ENCODE data around the gene PPM1J. TPM values are rescaled to one million over a fixed set of nuclear protein-coding genes. Genes with fewer than 3 reads are reported as not detected.

PPM1J gene
- total and polyA plus RNA-seq, 10 donors = 0.51 to 1.9 (median 1.4) TPM

DNA sequence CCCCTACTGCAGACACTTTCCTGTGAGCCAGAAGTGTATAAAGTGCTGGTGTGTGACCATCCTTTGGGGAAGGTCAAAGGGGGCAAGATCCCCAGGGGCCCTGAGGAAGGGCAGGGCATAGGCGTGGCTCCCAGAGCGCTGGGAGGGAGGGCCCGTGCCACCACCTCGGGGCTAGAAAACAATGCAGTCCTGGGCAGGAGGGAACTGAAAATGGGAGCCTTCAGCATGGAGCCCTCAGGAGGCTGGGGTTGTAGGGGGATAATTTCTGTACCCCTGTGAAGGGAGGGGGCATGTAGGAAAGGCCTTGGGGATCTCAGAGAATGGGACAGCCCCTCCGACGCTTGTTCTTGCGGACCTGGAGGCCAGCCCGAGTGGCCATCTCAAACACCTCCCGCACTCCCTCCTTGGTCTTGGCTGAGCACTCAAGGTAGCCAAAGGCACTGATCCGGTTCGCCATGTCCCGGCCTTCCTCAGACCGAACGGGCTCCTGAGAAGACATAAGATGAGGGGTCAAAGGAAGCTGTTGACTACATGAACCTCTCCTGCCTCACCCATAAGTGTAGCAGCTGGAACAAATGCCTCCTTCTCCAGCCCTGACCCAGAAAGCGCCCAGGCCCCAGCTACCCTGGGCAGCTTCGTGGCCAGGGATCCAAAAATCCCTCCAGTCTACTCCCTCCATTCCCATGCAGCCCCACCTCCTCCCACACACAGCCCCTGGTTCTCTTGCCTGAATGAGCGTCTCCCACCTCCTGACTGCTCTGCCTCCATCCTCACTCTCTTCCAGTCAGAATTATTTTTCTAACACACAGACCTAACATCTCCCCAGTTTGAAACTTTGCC lies 13.7 kb downstream of the PPM1J start:
- TF ChIP-seq POLR2AphosphoS5 (IDR thresholded peaks at IDR 0.05) (peak in 1 of 3 donors; percentile 59), POLR2A (IDR thresholded peaks at IDR 0.05) (no peak)
- Histone ChIP-seq H3K9me3 (no peaks in the 10 kb centered on the region), H3K4me1 (peaks cover 62 to 88% (median 81%) of the 10 kb centered on the region in 6 donors), H3K36me3 (peaks cover 0 to 76% (median 22%) of the 10 kb centered on the region in 6 donors), H3K27ac (peak overlapping the region; percentile 76 to 97 (median 90)), H3K27me3 (replicated peaks in 1 of 7) (peaks cover 0 to under 1% (median 0%) of the 10 kb centered on the region in 7 donors), H3K4me3 (peak overlapping the region in 1 of 8 donors; percentile 6)
- peak; percentile 77 for DNase-seq
- WGBS, 5 donors = 59 to 75% (median 63%) methylated on average over 17 of the region's 17 CpGs
- intact Hi-C loops (cut with DNase I; ENCODE audit: low total_unique reads) = no loop called here

DNA sequence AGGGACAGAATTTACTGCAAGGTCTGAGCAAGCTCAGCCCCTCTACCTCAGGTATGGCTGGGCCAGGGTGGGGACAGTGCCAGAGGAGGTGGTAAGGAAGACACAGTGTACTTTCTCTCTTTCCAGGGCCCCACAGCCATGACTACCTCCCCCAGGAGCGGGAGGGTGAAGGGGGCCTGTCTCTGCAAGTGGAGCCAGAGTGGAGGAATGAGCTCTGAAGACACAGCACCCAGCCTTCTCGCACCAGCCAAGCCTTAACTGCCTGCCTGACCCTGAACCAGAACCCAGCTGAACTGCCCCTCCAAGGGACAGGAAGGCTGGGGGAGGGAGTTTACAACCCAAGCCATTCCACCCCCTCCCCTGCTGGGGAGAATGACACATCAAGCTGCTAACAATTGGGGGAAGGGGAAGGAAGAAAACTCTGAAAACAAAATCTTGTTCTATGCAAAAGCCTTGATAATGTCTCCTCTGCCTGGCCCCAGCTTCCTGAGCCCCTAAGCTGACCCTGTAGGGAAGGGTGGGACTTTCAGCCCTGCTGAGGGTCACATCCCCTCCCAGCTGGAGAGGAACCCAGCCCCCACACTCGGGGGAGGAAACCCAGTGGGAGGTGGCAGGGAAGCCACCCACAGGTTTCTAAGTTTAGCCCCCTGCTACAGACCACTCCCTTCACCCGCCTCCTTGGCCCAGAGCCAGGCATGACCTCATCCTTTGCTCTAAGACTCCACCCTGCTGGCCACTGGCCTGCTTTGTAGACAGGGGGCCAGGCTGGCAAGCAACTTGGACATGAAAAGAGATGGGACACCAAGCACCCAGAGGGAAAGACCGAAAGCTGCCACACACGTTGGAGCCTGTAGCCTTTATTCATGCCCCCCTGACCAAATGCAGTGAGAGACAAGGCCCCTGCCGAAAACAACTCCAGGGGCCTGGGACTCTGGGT lies 14.6 kb downstream of the PPM1J start:
- Histone ChIP-seq H3K4me1 (peaks cover 57 to 81% (median 74%) of the 10 kb centered on the region in 6 donors), H3K27ac (peak overlapping the region; percentile 31 to 97 (median 90)), H3K4me3 (peak overlapping the region in 1 of 8 donors; percentile 6), H3K27me3 (replicated peaks in 1 of 7) (no peaks in the 10 kb centered on the region), H3K9me3 (no peaks in the 10 kb centered on the region), H3K36me3 (peaks cover 0 to 85% (median 27%) of the 10 kb centered on the region in 6 donors)
- intact Hi-C loops (cut with DNase I; ENCODE audit: low total_unique reads) = no loop called here
- 21 to 30% (median 24%) methylated on average over 7 of the region's 7 CpGs for WGBS, 5 donors
- peak; percentile 94 for DNase-seq
- TF ChIP-seq POLR2AphosphoS5 (IDR thresholded peaks at IDR 0.05) (peak; percentile 76 to 88 (median 86)), POLR2A (IDR thresholded peaks at IDR 0.05) (peak in 1 of 3 donors; percentile 9)
- TF ChIP-seq, protein P1, sequence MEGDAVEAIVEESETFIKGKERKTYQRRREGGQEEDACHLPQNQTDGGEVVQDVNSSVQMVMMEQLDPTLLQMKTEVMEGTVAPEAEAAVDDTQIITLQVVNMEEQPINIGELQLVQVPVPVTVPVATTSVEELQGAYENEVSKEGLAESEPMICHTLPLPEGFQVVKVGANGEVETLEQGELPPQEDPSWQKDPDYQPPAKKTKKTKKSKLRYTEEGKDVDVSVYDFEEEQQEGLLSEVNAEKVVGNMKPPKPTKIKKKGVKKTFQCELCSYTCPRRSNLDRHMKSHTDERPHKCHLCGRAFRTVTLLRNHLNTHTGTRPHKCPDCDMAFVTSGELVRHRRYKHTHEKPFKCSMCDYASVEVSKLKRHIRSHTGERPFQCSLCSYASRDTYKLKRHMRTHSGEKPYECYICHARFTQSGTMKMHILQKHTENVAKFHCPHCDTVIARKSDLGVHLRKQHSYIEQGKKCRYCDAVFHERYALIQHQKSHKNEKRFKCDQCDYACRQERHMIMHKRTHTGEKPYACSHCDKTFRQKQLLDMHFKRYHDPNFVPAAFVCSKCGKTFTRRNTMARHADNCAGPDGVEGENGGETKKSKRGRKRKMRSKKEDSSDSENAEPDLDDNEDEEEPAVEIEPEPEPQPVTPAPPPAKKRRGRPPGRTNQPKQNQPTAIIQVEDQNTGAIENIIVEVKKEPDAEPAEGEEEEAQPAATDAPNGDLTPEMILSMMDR (IDR thresholded peaks at IDR 0.05 in 8 of 11, conservative IDR thresholded peaks at IDR 0.05 in 3 of 11) = peak in 6 of 11 experiments; percentile 19 to 52 (median 26)

DNA sequence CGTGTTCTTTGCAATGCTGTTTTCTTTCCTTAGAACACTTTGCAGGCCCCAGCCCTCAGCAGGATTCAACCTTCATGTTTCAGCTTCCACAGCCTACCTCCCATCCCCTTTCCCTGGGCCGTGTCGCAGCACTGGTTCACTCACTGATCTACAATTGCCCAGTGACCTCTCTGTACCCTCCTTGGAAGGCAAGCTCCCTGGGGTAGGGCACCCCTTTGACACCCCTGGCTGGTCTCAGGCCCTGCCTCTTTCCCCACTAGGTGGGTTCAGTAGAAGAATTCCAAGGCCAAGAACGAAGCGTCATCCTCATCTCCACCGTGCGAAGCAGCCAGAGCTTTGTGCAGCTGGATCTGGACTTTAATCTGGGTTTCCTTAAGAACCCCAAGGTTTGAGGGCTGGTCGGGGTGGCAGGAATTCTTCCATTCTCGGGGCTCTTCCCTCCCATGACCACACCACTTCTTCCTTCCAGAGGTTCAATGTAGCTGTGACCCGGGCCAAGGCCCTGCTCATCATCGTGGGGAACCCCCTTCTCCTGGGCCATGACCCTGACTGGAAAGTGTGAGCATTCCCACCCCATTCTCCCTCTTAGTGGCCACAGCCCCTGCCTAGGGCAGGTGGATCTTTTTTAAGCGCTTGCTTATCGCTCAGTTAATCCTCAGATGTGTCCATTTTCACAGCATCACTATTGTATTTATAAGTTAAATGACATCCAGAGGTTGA lies 15.5 kb downstream of the PPM1J start:
- Histone ChIP-seq H3K9me3 (no peaks in the 10 kb centered on the region), H3K4me3 (no peak overlapping the region), H3K27ac (peak overlapping the region; percentile 36 to 97 (median 90)), H3K36me3 (peaks cover 0 to 94% (median 36%) of the 10 kb centered on the region in 6 donors), H3K4me1 (peaks cover 53 to 71% (median 65%) of the 10 kb centered on the region in 6 donors), H3K27me3 (replicated peaks in 1 of 7) (no peaks in the 10 kb centered on the region)
- WGBS, 5 donors = 57 to 79% (median 73%) methylated on average over 11 to 13 of the region's 13 CpGs
- intact Hi-C loops (cut with DNase I; ENCODE audit: low total_unique reads) = no loop called here
- DNase-seq = peak; percentile 70
- TF ChIP-seq, protein P1 (IDR thresholded peaks at IDR 0.05 in 8 of 11, conservative IDR thresholded peaks at IDR 0.05 in 3 of 11) = no peak
- peak in 2 of 3 donors; percentile 37 to 38 for TF ChIP-seq POLR2AphosphoS5 (IDR thresholded peaks at IDR 0.05)

Measured in spleen (tissue), 11 donors.